Breast epithelium (tissue), 3 donors: ENCODE results near the gene TUBB8.
"Not testable (repeated sequence)": the region's sequence is repeated elsewhere in the genome, so short reads cannot be mapped to it uniquely, and the experiment has no call there.

Source experiments
- POLR2A ChIP-seq: fragments of 450-650 bp; IDR thresholded peaks from one replicate; pipeline ENCODE4 v1.6.1; 2016; ENCODE audit warnings: antibody characterized with exemption, mild to moderate bottlenecking, moderate library complexity
- TF ChIP-seq, protein P1 (sequence below), 3 donors: fragments of 450-650 bp; IDR thresholded peaks; one replicate each; pipeline ENCODE4 v1.5.1; 2016 to 2017; ENCODE audit warnings: antibody characterized with exemption in 3 of 3, mild to moderate bottlenecking in 3 of 3, moderate library complexity in 3 of 3

DNA sequence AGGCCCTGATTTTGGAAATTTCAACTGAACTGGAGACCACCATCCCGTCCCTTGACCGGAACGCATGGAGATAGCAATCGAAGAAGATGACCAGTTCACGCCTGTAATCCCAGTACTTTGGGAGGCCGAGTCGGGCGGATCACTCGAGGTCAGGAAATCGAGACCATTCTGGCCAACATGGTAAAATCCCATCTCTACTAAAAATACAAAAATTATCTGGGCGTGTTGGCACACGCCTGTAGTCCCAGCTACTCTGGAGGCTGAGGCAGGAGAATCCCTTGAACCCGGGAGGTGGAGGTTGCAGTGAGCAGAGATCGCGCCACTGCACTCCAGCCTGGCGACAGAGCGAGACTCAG is 25.1 kb upstream of the TUBB8 start:
- TF ChIP-seq, protein P1, sequence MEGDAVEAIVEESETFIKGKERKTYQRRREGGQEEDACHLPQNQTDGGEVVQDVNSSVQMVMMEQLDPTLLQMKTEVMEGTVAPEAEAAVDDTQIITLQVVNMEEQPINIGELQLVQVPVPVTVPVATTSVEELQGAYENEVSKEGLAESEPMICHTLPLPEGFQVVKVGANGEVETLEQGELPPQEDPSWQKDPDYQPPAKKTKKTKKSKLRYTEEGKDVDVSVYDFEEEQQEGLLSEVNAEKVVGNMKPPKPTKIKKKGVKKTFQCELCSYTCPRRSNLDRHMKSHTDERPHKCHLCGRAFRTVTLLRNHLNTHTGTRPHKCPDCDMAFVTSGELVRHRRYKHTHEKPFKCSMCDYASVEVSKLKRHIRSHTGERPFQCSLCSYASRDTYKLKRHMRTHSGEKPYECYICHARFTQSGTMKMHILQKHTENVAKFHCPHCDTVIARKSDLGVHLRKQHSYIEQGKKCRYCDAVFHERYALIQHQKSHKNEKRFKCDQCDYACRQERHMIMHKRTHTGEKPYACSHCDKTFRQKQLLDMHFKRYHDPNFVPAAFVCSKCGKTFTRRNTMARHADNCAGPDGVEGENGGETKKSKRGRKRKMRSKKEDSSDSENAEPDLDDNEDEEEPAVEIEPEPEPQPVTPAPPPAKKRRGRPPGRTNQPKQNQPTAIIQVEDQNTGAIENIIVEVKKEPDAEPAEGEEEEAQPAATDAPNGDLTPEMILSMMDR (IDR thresholded peaks at IDR 0.05) = not testable (repeated sequence)
- TF ChIP-seq POLR2A = not testable (repeated sequence)
